Measurements from ENCODE around the gene MYOM1.

The MYOM1 gene

DNA sequence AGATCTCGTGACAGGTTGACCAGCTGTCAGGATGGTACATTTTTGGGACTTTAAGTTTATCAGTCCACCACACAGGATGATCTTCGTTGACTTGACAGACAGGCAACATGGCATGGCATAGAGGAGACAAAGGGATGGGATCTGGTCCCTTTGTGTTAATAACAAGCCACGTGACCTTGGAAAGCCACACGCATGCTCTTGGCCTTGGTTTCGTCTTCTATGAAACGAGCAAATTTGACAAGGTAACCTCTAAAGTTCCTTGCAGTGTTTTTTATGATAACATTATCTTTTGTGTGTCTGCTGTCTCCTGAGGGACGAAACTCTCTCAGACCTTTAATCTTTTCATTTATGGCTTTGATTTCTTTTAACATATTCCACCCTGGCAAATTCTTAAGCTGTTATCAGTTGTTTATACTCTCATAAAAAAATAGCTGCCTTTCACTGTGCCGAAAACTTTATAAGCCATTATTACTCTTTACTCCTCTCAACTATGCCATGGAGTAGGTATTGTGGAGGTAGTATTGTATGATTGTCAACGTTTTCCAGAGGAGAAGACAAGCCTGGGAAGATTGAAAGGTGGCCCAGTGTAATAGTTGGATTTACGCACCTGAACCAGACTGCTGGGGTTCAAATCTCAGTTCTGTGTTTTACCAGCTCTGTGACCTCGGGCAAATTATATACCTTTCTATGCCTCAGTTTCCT lies 81.3 kb downstream of the MYOM1 start:
- H3K9me3 ChIP-seq = no peaks in the 10 kb centered on the region
- DNase-seq = no peak
- H3K4me1 ChIP-seq = no peaks in the 10 kb centered on the region
- H3K36me3 ChIP-seq = no peaks in the 10 kb centered on the region
- H3K4me3 ChIP-seq (ENCODE audit: low read depth, low read length) = no peak overlapping the region
- H3K27me3 ChIP-seq = no peaks in the 10 kb centered on the region
- TF ChIP-seq, protein P1, sequence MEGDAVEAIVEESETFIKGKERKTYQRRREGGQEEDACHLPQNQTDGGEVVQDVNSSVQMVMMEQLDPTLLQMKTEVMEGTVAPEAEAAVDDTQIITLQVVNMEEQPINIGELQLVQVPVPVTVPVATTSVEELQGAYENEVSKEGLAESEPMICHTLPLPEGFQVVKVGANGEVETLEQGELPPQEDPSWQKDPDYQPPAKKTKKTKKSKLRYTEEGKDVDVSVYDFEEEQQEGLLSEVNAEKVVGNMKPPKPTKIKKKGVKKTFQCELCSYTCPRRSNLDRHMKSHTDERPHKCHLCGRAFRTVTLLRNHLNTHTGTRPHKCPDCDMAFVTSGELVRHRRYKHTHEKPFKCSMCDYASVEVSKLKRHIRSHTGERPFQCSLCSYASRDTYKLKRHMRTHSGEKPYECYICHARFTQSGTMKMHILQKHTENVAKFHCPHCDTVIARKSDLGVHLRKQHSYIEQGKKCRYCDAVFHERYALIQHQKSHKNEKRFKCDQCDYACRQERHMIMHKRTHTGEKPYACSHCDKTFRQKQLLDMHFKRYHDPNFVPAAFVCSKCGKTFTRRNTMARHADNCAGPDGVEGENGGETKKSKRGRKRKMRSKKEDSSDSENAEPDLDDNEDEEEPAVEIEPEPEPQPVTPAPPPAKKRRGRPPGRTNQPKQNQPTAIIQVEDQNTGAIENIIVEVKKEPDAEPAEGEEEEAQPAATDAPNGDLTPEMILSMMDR (IDR thresholded peaks at IDR 0.05; ENCODE audit: low read depth, low read length) = no peak

GRCh38 chr18:3135536-3135935 lies 84.2 kb downstream of the MYOM1 start:
- H3K27me3 ChIP-seq = no peaks in the 10 kb centered on the region
- TF ChIP-seq, protein P1 (IDR thresholded peaks at IDR 0.05; ENCODE audit: low read depth, low read length) = no peak
- no peaks in the 10 kb centered on the region for H3K36me3 ChIP-seq
- H3K9me3 ChIP-seq = no peaks in the 10 kb centered on the region
- no peaks in the 10 kb centered on the region for H3K4me1 ChIP-seq
- no peak for DNase-seq
- H3K4me3 ChIP-seq (ENCODE audit: low read depth, low read length) = no peak overlapping the region

DNA sequence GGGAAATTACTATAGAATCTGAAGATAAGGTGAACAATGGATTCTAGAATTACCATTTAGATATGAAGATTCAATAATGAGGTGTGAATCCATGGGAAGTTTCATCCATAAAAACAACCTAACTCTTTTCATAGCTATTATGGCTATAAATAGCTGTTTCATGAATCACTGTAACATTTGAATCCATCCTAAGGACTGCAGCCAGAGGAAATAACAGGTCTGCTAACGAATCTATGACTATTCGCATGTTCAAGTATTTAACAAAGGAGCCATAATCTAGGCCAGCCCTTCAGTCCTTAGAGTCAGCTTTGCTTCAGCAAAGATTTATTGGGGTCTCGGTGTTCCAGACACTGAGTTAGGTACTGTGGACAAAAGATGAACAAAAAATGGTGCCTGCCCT lies 87.1 kb downstream of the MYOM1 start:
- no peaks in the 10 kb centered on the region for H3K27me3 ChIP-seq
- H3K4me1 ChIP-seq = no peaks in the 10 kb centered on the region
- no peak for DNase-seq
- TF ChIP-seq, protein P1 (IDR thresholded peaks at IDR 0.05; ENCODE audit: low read depth, low read length) = no peak
- H3K9me3 ChIP-seq = no peaks in the 10 kb centered on the region
- H3K4me3 ChIP-seq (ENCODE audit: low read depth, low read length) = no peak overlapping the region
- no peaks in the 10 kb centered on the region for H3K36me3 ChIP-seq

DNA sequence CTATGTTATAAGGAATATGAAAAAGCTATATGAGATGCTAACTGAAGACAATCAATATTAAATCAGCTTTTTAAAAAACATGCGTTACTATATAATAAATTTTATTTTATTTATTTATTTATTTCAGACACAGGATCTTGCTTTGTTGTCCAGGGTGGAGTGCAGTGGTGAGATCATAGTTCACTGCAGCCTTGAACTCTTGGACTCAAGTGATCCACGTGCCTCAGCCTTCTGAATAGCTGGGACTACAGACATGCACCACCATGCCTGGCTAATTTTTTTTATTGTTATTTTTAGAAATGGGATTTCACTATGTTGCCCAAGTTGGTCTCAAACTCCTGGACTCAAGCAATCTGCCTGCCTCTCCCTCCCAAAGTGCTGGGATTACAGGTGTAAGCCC lies 89.4 kb downstream of the MYOM1 start:
- Histone ChIP-seq H3K9me3 (no peaks in the 10 kb centered on the region), H3K4me1 (no peaks in the 10 kb centered on the region), H3K36me3 (no peaks in the 10 kb centered on the region), H3K4me3 (ENCODE audit: low read depth, low read length) (no peak overlapping the region), H3K27me3 (no peaks in the 10 kb centered on the region)
- no peak for DNase-seq
- TF ChIP-seq, protein P1 (IDR thresholded peaks at IDR 0.05; ENCODE audit: low read depth, low read length) = no peak

GRCh38 chr18:3129053-3129864 lies 90.5 kb downstream of the MYOM1 start:
- H3K9me3 ChIP-seq = no peaks in the 10 kb centered on the region
- TF ChIP-seq, protein P1 (IDR thresholded peaks at IDR 0.05; ENCODE audit: low read depth, low read length) = peak; percentile 79
- H3K36me3 ChIP-seq = no peaks in the 10 kb centered on the region
- no peak overlapping the region for H3K4me3 ChIP-seq (ENCODE audit: low read depth, low read length)
- H3K4me1 ChIP-seq = no peaks in the 10 kb centered on the region
- peak; percentile 72 for DNase-seq
- H3K27me3 ChIP-seq = no peaks in the 10 kb centered on the region

Measured in BE2C (cell line).